ENCODE data around the gene CCDC88B. TPM values are rescaled to one million over a fixed set of nuclear protein-coding genes. Genes with fewer than 3 reads are reported as not detected.

CCDC88B gene
- total RNA-seq, 1 experiment from 2014 or later, result 14.7 TPM

GRCh38 chr11:64349025-64349387 lies 9.0 kb downstream of the CCDC88B start:
- intact Hi-C loops (cut with micrococcal nuclease), result no loop called here
- no peak overlapping the region for H3K9ac ChIP-seq (ENCODE audit: low read length)
- no peak overlapping the region for H3K4me3 ChIP-seq (replicated peaks in 1 of 2; ENCODE audit: low read depth in 1 of 2, low read length in 2 of 2)
- H3K36me3 ChIP-seq (ENCODE audit: control insufficient read depth in 1 of 2, insufficient read depth in 2 of 2, low read length in 2 of 2), result no peaks in the 10 kb centered on the region
- DNase-seq (ENCODE audit: low read depth, low spot score) (no peak), ATAC-seq (no peak)
- H3K9me3 ChIP-seq (ENCODE audit: control insufficient read depth in 1 of 2, insufficient read depth in 1 of 2, low read depth in 1 of 2, low read length in 2 of 2), result no peaks in the 10 kb centered on the region
- no peaks in the 10 kb centered on the region for H4K20me1 ChIP-seq (ENCODE audit: insufficient read depth)
- H2AFZ ChIP-seq (ENCODE audit: low read depth, low read length, poor library complexity, severe bottlenecking), result no peak overlapping the region
- POLR2A ChIA-PET, result interaction anchor here (1.0 kb wide), 1 partner anchor 167 kb away, joined by 3 read pairs; no protein-coding TSS in a partner anchor
- no peaks in the 10 kb centered on the region for H3K9me2 ChIP-seq (ENCODE audit: insufficient read depth)
- CTCF ChIA-PET, result interaction anchor here (0.6 kb wide), 1 partner anchor 71 kb away, joined by 3 read pairs; no protein-coding TSS in a partner anchor
- no TSS peak for BruUV-seq (replicated peaks)
- no peak overlapping the region for H3K27ac ChIP-seq (ENCODE audit: low read depth, low read length)
- RAD21 ChIA-PET (ENCODE audit: low non-redundant PET in 1 of 2, low total read pairs in 2 of 2, uncharacterized antibody in 2 of 2, unreplicated experiment in 2 of 2), result interaction anchor here in 1 of 2 experiments (0.6 kb wide), 1 partner anchor 37 kb away, joined by 3 read pairs; no protein-coding TSS in a partner anchor
- no peaks in the 10 kb centered on the region for H3K79me2 ChIP-seq (ENCODE audit: insufficient read depth, low read length)
- H3K4me1 ChIP-seq (ENCODE audit: control insufficient read depth in 1 of 2, insufficient read depth in 2 of 2, low read length in 2 of 2), result peaks cover 0 to 8% of the 10 kb centered on the region in 2 experiments; a peak in 2 of 4 replicates
- TF ChIP-seq ZNF274 (IDR thresholded peaks at IDR 0.05; ENCODE audit: low read depth, low read length) (no peak), EZH2 (IDR thresholded peaks at IDR 0.05) (no peak), SP1 (IDR thresholded peaks at IDR 0.05; ENCODE audit: low read depth) (no peak), CEBPB (IDR thresholded peaks at IDR 0.05; ENCODE audit: low read depth) (no peak), POLR2AphosphoS5 (IDR thresholded peaks at IDR 0.05; ENCODE audit: low read depth, low read length) (no peak), FOSL1 (IDR thresholded peaks at IDR 0.05; ENCODE audit: low read depth) (no peak), EGR1 (IDR thresholded peaks at IDR 0.05; ENCODE audit: low read depth) (no peak), CBX3 (IDR thresholded peaks at IDR 0.05; ENCODE audit: low read depth) (no peak), POLR2A (IDR thresholded peaks at IDR 0.05; ENCODE audit: borderline replicate concordance, extremely low read depth, insufficient read depth, insufficient read length) (no peak), JUND (IDR thresholded peaks at IDR 0.05) (no peak), REST (IDR thresholded peaks at IDR 0.05; ENCODE audit: low read depth) (no peak), ZBTB33 (IDR thresholded peaks at IDR 0.05; ENCODE audit: extremely low read depth, insufficient replicate concordance, low read length) (no peak), RAD21 (IDR thresholded peaks at IDR 0.05; ENCODE audit: low read depth) (no peak)
- TF ChIP-seq, protein P1, sequence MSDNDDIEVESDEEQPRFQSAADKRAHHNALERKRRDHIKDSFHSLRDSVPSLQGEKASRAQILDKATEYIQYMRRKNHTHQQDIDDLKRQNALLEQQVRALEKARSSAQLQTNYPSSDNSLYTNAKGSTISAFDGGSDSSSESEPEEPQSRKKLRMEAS (IDR thresholded peaks at IDR 0.05), result no peak
- TF ChIP-seq, protein P2, sequence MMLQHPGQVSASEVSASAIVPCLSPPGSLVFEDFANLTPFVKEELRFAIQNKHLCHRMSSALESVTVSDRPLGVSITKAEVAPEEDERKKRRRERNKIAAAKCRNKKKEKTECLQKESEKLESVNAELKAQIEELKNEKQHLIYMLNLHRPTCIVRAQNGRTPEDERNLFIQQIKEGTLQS (IDR thresholded peaks at IDR 0.05), result no peak
- TF ChIP-seq, protein P3, sequence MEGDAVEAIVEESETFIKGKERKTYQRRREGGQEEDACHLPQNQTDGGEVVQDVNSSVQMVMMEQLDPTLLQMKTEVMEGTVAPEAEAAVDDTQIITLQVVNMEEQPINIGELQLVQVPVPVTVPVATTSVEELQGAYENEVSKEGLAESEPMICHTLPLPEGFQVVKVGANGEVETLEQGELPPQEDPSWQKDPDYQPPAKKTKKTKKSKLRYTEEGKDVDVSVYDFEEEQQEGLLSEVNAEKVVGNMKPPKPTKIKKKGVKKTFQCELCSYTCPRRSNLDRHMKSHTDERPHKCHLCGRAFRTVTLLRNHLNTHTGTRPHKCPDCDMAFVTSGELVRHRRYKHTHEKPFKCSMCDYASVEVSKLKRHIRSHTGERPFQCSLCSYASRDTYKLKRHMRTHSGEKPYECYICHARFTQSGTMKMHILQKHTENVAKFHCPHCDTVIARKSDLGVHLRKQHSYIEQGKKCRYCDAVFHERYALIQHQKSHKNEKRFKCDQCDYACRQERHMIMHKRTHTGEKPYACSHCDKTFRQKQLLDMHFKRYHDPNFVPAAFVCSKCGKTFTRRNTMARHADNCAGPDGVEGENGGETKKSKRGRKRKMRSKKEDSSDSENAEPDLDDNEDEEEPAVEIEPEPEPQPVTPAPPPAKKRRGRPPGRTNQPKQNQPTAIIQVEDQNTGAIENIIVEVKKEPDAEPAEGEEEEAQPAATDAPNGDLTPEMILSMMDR (IDR thresholded peaks at IDR 0.05 in 2 of 3, conservative IDR thresholded peaks at IDR 0.05 in 1 of 3; ENCODE audit: borderline replicate concordance in 1 of 3, insufficient read depth in 1 of 3, low read depth in 2 of 3, low read length in 2 of 3), result no peak
- no peak overlapping the region for H3K4me2 ChIP-seq (ENCODE audit: low read length)
- no peaks in the 10 kb centered on the region for H3K27me3 ChIP-seq (ENCODE audit: insufficient read depth, low read length)

All from HCT116 (cell line).